HG02970 (cell line): ENCODE data around the gene EPHA3.

Experiments used
- ATAC-seq: cut with Tn5 transposase; IDR thresholded peaks from one replicate; pipeline ENCODE4 v1.9.1; 2021; ENCODE audit warnings: mild to moderate bottlenecking, moderate library complexity, moderate number of reproducible peaks; ENCODE audit not compliant: unreplicated experiment, low FRiP score

The EPHA3 gene

DNA sequence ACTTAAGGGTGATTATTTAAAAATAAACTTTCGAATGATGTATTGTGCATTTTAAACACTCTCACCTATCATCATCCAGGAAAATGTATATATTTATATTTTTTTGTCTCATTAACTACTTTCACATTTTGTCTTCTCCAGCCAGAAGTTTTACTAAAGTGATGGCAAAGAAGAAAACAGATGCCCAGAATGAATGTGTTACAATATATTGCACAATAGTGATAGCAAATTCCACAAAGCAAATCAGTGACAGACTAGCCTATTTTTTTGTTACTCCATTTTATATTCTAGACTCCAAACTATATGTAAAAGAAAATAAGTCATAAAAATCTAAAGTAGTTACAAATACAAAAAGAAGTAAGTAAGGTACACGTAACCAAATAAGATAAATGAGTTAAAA, 414.7 kb downstream of the EPHA3 start:
- ATAC-seq = no peak

DNA sequence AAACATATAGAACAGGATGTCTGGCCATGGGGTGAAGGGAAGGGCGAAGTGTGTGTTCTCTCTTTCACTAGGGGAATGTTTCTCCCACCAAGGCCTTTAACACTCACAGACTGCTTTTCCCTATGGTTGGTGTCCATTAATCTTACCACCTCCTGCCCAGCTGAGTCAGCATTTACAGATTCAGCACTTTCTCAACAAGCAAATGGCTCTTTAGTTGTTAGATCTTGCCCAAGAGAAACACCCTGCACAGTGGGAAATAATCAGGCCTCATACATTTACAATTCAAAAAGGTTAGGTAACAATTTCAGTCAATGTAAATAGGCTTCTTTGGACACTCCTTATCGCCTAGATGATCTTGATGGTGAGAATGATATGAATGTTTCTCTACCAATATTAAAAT, 418.2 kb downstream of the EPHA3 start:
- no peak for ATAC-seq

- ATAC-seq = no peak
Observed at GRCh38 chr3:89527736-89528305, 420.4 kb downstream of the EPHA3 start.
